ENCODE measurements around the gene LRRTM3.

The LRRTM3 gene

DNA sequence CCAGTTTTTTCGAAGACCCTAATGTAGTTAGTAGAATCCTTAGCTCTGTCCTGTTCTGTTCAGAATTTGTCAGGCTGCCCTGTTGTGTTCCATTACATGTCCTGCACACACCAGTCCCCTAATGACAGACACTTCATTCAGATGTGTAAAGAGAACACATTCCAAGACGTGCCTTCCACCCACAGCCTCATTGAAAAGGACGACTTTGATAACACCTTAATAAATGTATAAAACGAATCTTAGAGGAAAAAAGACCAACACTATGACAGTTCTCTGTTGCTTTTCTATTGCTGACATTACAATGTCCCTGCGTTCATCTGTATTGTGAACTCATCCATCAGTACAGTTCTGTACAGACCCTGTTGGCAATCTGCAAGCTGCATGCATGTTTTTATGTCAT is 3.5 kb downstream of the LRRTM3 start:
- in situ Hi-C loops (cut with MboI; ENCODE audit: low pct_unique_long_range_greater_than_20kb, low sequenced_read_pairs): no loop called here
- no peak for DNase-seq

DNA sequence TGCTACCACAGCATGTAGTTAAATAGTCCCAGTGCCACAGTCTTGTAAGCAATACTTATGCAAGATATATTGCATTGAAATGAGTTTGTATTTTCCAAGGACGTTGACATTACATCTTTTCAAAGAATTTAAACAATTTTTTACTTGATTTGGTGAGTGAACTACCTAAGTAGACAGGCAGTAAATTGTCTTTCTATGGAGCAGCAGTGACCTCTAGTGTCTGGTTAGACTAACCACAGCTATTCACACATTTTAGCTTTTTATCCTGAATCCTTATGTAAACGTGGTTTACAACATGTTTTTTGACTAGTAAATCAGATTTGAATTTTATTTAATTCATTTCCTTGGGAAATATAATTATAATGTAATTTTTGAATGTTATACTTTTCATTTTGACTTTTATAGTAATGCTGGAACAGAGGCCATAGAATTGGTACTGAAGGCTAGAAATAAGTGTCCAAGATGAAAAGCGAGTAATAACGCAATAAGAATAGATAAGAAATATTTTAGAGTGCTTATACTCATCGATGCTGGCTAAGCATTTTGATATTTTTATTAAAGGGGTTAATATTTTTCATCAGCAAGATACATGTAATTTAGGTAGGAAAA is 5.6 kb downstream of the LRRTM3 start:
- in situ Hi-C loops (cut with MboI; ENCODE audit: low pct_unique_long_range_greater_than_20kb, low sequenced_read_pairs): no loop called here
- DNase-seq: peak; percentile 42

DNA sequence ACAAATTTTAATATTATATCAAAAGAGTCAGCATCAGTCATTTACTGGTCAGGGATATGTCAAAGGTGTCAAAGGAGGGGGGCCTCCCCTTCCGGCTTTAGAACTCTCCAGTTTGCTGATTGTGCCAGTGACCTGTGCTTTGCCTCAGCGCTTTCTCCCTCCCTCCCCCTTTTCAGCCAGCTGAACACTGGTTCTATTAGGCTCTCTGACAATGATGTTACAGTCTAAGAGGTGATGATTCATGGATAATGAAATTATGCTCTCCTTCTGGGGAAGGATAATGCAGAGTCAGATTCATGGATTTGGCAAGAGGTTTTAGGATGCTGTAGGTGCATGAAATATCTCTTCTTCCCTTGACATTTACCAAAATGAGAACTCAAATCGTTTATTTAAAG is 6.1 kb downstream of the LRRTM3 start:
- in situ Hi-C loops (cut with MboI; ENCODE audit: low pct_unique_long_range_greater_than_20kb, low sequenced_read_pairs): no loop called here
- DNase-seq: no peak

DNA sequence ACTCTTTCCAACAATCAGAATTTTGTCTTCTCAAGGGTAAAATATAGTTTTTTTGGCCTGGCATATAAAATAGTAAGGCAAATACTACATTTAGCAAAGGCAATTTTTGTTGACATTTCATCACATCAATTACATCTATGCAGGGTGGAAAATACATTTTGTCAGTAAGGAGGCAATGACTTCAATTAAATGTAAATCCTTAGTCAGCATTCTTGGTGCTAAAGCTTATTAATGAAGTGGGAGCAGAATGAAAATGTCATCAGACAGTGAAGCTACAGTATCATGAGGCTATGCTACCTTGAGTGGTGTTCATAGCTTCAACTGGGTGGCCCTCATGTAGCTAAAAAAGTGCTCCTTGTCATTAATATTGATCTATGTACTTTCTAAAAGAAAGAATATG is 8.9 kb downstream of the LRRTM3 start:
- DNase-seq: no peak
- in situ Hi-C loops (cut with MboI; ENCODE audit: low pct_unique_long_range_greater_than_20kb, low sequenced_read_pairs): no loop called here

DNA sequence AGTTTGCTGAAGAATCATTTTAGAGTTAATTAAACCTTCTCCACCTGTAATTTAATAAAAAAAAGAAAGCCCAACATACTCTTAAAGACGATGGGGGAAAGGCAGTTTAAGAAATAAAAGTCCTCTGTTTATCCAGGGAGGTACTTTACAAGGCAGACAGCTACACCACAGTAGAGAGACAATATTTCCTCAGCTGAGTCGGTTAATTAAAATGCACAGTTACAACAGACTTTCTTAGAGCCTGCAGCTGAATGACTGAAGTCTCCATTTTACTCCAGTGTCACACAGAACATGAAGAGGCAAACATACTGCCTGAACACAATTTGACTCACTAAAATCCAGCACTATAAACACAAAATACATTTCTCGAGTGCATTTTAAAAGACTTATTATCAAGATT is 15.1 kb downstream of the LRRTM3 start:
- no peak for DNase-seq
- in situ Hi-C loops (cut with MboI; ENCODE audit: low pct_unique_long_range_greater_than_20kb, low sequenced_read_pairs): no loop called here

DNA sequence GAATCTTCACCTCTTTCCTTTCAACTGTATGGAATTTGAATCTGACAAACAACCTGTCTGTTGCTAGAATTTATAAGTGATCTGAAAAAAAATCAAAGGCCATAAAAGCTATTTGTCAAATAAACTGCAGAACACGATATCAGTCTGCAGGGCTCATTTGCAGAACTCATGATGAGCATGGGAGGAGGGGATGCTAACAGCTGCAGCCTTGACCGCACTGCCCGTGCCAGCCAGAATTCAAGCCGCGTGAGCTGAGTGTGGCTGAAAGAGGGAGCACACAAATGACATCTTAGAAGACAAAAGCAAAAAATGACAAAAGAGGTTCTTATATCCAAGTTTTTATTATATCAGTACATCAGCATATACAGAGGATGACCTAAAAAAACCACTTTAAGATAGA is 15.7 kb downstream of the LRRTM3 start:
- in situ Hi-C loops (cut with MboI; ENCODE audit: low pct_unique_long_range_greater_than_20kb, low sequenced_read_pairs): no loop called here
- no peak for DNase-seq

DNA sequence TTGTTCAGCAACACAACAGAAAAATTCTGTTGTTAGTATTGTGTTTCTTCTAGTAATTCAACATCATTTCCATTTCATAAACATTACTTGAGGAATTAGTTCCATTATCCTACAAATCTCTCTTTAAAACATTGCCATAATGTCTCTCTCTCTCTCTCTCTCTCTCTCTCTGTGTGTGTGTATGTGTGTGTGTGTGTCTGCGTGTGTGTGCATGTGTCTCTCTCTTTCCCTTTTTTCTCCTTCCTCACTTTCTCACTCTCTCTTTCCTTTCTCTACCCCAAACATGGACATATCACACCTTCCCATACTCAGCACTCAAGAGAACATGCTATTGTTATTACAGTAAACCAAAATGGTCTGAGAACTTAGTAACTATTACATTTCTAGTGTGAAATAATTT is 16.6 kb downstream of the LRRTM3 start:
- DNase-seq: no peak
- in situ Hi-C loops (cut with MboI; ENCODE audit: low pct_unique_long_range_greater_than_20kb, low sequenced_read_pairs): no loop called here

DNA sequence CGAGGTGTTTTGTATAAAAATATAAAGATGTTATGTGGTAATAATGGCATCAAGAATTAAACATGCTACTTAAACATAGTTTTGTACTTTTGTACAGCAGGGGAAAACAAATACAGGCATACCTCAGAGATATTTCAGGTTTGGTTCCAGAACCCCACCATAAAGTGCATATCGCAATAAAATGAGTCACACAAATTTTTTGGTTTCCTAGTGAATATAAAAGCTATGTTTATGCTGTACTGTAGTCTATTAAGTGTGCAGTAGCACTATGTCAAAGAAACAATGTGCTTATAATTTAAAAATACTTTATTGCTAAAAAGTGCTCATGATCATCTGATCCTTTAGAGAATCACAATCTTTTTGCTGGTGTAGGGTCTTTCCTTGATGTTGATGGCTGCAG is 17.8 kb downstream of the LRRTM3 start:
- no peak for DNase-seq
- in situ Hi-C loops (cut with MboI; ENCODE audit: low pct_unique_long_range_greater_than_20kb, low sequenced_read_pairs): no loop called here

DNA sequence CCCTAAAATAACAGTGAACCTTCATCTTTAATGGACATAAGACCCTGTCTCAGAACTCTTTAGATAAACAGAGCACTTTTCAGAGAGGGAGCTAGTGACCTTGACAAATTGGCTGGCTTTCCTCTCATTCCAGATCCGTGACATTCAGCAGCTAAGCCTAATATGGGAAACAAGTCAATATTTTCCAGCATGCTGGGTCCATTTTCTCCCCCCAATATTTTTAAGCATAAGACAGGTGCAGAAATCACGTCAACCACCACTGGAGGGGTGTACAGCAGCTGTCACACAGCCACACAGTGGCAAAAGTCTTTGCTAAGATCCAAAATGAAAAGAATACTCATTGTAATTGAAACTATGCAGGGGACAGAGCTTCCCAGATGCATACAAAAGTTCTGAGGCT is 26.1 kb downstream of the LRRTM3 start:
- DNase-seq: no peak
- in situ Hi-C loops (cut with MboI; ENCODE audit: low pct_unique_long_range_greater_than_20kb, low sequenced_read_pairs): no loop called here

DNA sequence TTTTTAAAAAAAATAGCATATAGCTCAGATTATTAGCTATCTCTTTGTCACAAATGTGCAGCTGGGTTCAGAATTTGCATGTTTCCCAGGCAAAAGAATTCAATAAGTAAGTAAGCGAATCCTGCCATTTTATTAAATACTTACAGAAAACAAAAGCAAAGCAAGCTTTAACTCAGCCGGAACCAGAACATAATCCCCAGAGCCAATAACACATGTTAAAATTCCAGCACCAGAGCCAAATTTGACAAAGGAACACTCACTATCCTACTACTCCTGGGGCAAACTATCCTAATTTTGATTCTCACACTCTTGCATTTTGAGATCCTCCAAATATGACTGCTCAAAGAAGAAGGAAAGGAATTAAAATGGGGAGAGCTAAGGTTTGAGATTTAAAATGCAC is 32.6 kb downstream of the LRRTM3 start:
- no peak for DNase-seq
- in situ Hi-C loops (cut with MboI; ENCODE audit: low pct_unique_long_range_greater_than_20kb, low sequenced_read_pairs): no loop called here

DNA sequence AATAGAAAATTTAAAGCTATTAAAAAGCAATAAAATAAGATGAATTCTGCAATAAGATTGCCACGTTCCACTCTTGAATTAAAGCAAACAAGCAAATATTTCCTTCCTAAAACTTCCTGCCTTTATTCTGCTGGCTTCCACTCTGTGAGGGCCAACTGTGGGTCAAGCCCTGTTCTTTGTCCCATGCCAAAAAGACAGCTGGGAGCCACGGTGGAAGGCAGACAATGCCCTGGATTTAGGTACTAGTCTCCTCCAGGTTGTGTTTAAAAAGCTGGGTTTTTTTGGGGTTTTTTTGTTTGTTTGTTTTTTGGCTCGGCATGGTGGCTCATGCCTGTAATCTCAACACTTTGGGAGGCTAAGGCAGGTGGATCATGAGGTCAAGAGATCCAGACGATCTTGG is 39.1 kb downstream of the LRRTM3 start:
- in situ Hi-C loops (cut with MboI; ENCODE audit: low pct_unique_long_range_greater_than_20kb, low sequenced_read_pairs): no loop called here
- DNase-seq: no peak

DNA sequence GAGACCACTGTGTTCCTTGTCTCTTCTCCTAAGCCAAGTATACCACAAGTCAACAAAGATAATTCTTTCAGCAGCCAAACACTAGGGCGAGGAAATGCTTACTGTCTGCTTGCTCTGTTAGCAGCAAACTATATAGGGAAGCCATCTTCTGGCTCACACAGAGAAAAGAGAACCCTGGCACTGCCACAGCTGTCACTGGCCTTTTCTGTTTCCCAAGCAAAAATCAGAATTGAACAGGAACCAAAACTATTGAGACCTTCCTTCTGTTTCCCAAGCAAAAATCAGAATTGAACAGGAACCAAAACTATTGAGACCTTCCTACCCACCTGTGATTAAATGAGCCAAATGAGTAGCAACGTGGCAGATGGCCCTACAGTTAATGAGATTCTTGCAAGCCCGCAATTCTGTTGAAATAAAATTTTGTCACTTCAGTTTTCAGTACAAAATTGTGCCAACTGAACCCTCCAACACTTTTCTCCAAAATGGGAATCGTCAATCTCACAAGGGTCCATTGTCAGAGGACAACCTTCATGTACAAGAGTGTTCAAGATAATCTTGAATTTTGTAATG is 54.5 kb downstream of the LRRTM3 start:
- in situ Hi-C loops (cut with MboI; ENCODE audit: low pct_unique_long_range_greater_than_20kb, low sequenced_read_pairs): no loop called here

DNA sequence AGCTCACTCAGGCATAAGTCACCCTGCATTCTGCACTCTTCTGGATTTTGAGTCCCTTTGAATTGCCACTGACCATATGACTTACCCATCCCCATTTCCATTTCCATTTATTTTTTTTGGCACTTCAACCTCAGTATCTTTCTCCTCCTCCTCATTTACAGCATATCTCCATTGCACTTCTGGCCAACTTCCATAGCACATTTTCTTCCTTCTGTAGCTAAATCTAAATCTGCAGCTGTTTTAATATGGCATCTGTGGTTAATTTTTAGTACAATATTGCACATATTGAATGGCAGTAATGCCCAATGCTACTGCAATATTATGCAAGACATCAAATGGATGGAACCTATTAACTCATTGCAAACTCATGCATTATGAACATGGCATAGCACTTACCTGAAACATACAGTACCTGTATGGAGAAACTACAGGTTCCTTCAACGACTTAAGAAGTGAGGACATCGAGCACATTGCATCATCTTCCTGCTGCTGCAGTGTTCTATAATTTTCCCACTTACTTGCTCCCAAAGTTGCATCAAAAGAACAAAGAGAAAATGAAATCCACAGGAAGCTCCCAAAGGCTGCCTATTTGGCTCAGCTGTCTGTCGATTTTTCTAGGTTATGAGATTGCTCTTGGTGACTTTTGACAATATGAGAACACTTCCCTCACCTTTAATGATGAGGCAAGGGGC is 55.7 kb downstream of the LRRTM3 start:
- in situ Hi-C loops (cut with MboI; ENCODE audit: low pct_unique_long_range_greater_than_20kb, low sequenced_read_pairs): no loop called here
- DNase-seq: no peak

More for the DNA sequence above, 54.5 kb downstream of the LRRTM3 start:
- DNase-seq: no peak

DNA sequence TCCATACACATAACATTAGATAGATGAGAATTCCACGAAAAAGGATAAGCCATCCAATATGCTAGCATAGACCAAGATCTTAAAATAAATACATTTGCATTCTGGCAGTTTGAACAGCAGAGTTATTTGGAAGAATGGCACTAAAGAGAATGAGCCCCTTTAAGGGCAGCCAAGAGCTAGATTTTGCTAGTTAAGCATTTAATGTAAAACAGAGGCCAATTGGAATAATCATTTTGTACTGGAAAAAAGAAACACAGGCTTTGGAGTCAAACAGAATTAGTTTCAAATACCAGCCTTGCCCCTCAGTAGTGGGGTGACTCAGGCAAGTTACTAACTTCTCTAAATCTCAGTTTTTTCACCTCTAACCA is 56.2 kb downstream of the LRRTM3 start:
- in situ Hi-C loops (cut with MboI; ENCODE audit: low pct_unique_long_range_greater_than_20kb, low sequenced_read_pairs): no loop called here
- DNase-seq: no peak

DNA sequence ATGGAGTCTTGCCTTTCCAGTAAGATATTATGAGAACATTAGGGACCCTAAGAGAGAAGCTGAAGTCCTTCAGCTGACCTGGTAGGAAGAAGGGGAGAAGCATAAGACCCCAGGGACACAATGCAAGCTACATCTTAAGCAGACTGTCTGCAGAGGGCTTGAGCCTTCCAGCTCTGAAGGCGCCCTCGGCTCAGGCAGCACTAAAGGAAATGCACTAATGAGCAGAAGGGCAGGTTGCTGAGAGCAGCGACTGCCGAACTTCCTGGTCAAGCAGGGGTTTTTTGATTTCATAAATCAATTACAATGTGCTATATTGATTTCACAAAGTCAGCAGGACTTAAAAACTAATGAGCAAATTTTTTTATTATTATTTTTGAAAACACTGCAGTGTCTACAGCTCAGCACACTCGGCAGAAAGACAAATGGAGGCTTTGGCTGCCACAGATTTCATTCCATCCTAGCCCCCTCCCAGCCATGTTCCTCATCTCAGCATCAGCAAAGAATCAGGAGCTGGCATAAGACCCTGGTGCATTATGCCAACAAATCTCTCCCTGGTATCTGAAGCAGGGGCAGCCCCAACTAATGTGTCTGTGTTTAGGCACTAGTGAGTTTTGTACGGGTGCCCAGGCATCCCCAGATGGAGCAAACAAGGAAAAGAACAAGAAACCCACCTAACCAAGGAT is 57.1 kb downstream of the LRRTM3 start:
- no peak for DNase-seq
- in situ Hi-C loops (cut with MboI; ENCODE audit: low pct_unique_long_range_greater_than_20kb, low sequenced_read_pairs): no loop called here

DNA sequence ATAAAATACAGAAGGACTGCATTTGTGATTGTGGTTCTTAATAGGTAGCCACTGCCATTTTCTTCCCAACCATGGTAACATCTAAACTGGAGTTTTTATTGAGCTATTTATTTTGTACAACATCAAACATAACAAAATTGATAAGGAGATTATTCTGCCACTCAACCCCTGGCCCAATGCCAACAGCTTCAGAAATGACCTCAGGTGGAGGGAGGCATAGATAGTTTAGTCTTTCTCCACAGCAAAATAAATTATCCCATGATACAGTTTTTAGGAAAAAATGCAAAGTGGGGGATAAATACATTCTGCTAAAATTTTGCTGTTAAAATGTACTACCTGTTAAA is 57.6 kb downstream of the LRRTM3 start:
- no peak for DNase-seq
- in situ Hi-C loops (cut with MboI; ENCODE audit: low pct_unique_long_range_greater_than_20kb, low sequenced_read_pairs): no loop called here

DNA sequence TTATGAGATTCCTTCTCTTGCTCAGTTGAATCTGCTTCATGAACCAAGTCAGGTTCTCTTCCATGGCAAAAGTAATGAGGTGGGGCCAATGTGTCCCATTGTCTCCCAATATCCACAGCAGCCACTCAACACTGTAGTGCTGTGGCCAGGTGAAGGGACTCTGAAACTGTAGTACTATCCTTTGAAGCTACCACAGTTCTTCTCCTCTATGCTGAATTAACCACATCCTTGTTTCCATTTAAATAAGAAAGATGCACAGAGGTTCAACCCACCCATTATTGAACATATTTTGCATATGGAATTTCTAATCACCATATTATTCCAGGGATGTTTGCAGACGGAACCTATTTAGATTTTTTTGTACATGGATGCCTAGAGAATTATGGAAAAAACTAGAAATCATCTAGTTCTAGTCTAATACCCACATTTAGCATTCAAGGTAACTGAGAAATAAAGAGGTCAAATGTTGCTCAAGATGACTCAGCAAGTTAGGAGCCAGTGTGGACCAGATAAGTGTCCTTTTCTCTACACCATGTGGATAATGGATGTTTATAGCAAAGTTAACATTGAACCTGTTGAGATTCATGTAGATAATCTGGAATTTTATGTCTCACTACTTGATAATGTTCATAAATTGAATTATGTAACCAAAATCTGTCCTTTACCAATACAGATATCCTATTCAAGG is 64.5 kb downstream of the LRRTM3 start:
- in situ Hi-C loops (cut with MboI; ENCODE audit: low pct_unique_long_range_greater_than_20kb, low sequenced_read_pairs): no loop called here

DNA sequence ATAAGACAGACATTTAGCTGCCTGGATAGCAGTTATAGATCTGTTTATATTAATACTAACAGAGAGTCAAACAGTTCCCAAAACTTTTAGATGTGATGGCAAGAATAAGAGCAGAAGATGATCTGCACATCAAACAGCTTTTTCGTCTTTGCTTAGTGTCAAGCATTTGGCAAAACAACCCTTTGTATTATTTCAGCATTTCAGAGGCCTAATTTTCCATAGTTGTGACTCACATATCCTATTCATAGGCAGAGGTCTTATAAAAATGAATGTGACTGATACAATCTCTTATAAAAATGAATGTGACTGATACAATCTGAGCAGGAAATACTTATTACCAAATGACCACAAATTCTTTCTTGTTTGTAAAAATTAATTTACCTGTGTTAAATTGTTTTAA is 71.2 kb downstream of the LRRTM3 start:
- in situ Hi-C loops (cut with MboI; ENCODE audit: low pct_unique_long_range_greater_than_20kb, low sequenced_read_pairs): no loop called here

More for the DNA sequence above, 64.5 kb downstream of the LRRTM3 start:
- DNase-seq: no peak

DNA sequence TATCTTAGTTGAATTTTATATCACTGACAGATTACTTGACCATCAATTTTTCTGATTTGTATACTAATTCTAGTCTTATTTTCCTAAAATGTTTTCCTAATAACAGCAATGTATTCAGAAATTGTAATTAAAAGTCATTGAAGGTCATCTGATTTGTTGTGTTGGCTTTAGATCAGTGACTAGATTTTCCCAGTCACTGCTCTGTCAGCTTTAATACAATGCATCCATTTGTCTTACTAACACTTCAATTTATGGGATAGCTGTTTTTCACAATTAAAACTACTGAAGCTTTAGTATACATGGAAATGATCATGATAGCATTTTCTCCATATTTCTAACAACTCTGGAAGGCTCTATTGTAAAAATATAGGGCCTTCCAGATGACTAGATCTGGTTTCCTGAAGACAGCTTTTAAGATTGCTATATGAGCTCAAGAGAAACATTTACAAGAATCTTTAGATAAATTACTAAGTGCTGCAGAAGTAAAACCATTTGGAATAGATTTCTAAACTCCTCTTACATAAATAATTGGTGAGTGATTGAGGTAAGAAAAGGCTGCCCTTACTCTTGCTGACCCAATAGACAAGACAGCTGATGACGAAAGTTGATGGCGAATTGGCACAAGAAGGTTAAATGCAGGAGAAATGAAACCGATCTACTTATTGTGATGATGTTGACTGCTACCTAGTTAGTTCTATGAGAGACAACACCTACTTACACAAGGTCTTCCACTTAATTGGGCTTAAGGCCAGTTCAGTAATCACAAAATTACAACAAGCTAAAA is 74.1 kb downstream of the LRRTM3 start:
- no peak for DNase-seq
- in situ Hi-C loops (cut with MboI; ENCODE audit: low pct_unique_long_range_greater_than_20kb, low sequenced_read_pairs): no loop called here

More for the DNA sequence above, 71.2 kb downstream of the LRRTM3 start:
- no peak for DNase-seq
